ENCODE results near the gene FBXL5. TPM values are rescaled to one million over a fixed set of nuclear protein-coding genes. Genes with fewer than 3 reads are reported as not detected.

FBXL5 gene
- total RNA-seq, 4 donors from 2014 or later, result 73.2 to 120 (median 93.7) TPM

- no peak overlapping the region for H3K4me3 ChIP-seq
- TF ChIP-seq POLR2A (IDR thresholded peaks at IDR 0.05) (no peak), EP300 (IDR thresholded peaks at IDR 0.05) (no peak), CTCF (IDR thresholded peaks at IDR 0.05) (no peak), POLR2AphosphoS5 (IDR thresholded peaks at IDR 0.05) (no peak)
- H3K9me3 ChIP-seq, result no peaks in the 10 kb centered on the region
- DNase-seq (ENCODE audit: low spot score in 2 of 2), result no peak
- H3K4me1 ChIP-seq, result no peaks in the 10 kb centered on the region
- no peaks in the 10 kb centered on the region for H3K36me3 ChIP-seq
- 96% methylated on average over 2 of the region's 2 CpGs for WGBS
- no peaks in the 10 kb centered on the region for H3K27me3 ChIP-seq
- H3K27ac ChIP-seq, result no peak overlapping the region
Measured at GRCh38 chr4:15585331-15585730, 69.8 kb downstream of the FBXL5 start.

- Histone ChIP-seq H3K36me3 (no peaks in the 10 kb centered on the region), H3K4me3 (no peak overlapping the region), H3K27ac (no peak overlapping the region), H3K4me1 (no peaks in the 10 kb centered on the region), H3K9me3 (no peaks in the 10 kb centered on the region), H3K27me3 (no peaks in the 10 kb centered on the region)
- DNase-seq (ENCODE audit: low spot score in 2 of 2), result no peak
- 95% methylated on average over 1 of the region's 1 CpG for WGBS
- TF ChIP-seq CTCF (IDR thresholded peaks at IDR 0.05), result no peak
- no peak for TF ChIP-seq POLR2AphosphoS5 (IDR thresholded peaks at IDR 0.05)
- TF ChIP-seq EP300 (IDR thresholded peaks at IDR 0.05), result no peak
- no peak for TF ChIP-seq POLR2A (IDR thresholded peaks at IDR 0.05)
Measured at GRCh38 chr4:15584785-15585184, 70.4 kb downstream of the FBXL5 start.

- Histone ChIP-seq H3K4me1 (no peaks in the 10 kb centered on the region), H3K36me3 (no peaks in the 10 kb centered on the region), H3K27me3 (no peaks in the 10 kb centered on the region), H3K27ac (no peak overlapping the region), H3K9me3 (no peaks in the 10 kb centered on the region), H3K4me3 (no peak overlapping the region)
- no peak for DNase-seq (ENCODE audit: low spot score in 2 of 2)
- TF ChIP-seq CTCF (IDR thresholded peaks at IDR 0.05), result no peak
- TF ChIP-seq POLR2A (IDR thresholded peaks at IDR 0.05), result no peak
- TF ChIP-seq EP300 (IDR thresholded peaks at IDR 0.05), result no peak
- TF ChIP-seq POLR2AphosphoS5 (IDR thresholded peaks at IDR 0.05), result no peak
Measured at GRCh38 chr4:15577508-15577907, 77.6 kb downstream of the FBXL5 start.

GRCh38 chr4:15575966-15576365 is 79.2 kb downstream of the FBXL5 start:
- Histone ChIP-seq H3K27ac (no peak overlapping the region), H3K4me1 (no peaks in the 10 kb centered on the region), H3K27me3 (no peaks in the 10 kb centered on the region), H3K9me3 (no peaks in the 10 kb centered on the region), H3K4me3 (no peak overlapping the region), H3K36me3 (no peaks in the 10 kb centered on the region)
- WGBS, result 64% methylated on average over 2 of the region's 2 CpGs
- DNase-seq (ENCODE audit: low spot score in 2 of 2), result no peak
- TF ChIP-seq POLR2A (IDR thresholded peaks at IDR 0.05), result no peak
- no peak for TF ChIP-seq POLR2AphosphoS5 (IDR thresholded peaks at IDR 0.05)
- TF ChIP-seq EP300 (IDR thresholded peaks at IDR 0.05), result no peak
- TF ChIP-seq CTCF (IDR thresholded peaks at IDR 0.05), result no peak

- Histone ChIP-seq H3K9me3 (no peaks in the 10 kb centered on the region), H3K36me3 (peaks cover 28% of the 10 kb centered on the region), H3K4me1 (no peaks in the 10 kb centered on the region), H3K4me3 (no peak overlapping the region), H3K27me3 (no peaks in the 10 kb centered on the region), H3K27ac (no peak overlapping the region)
- TF ChIP-seq POLR2AphosphoS5 (IDR thresholded peaks at IDR 0.05), result no peak
- TF ChIP-seq EP300 (IDR thresholded peaks at IDR 0.05), result no peak
- TF ChIP-seq CTCF (IDR thresholded peaks at IDR 0.05), result no peak
- no peak for TF ChIP-seq POLR2A (IDR thresholded peaks at IDR 0.05)
- DNase-seq (ENCODE audit: low spot score in 2 of 2), result no peak
- WGBS, result 94% methylated on average over 5 of the region's 5 CpGs
Measured at GRCh38 chr4:15569746-15570145, 85.4 kb downstream of the FBXL5 start.
